Sigmoid colon (tissue), 4 donors: ENCODE measurements around the gene CDNF.

Source experiments
- CTCF ChIP-seq, 4 experiments: fragments of 450-650 bp in 3 of 4; fragments of 200-600 bp in 1 of 4; IDR thresholded peaks; one replicate each; pipeline ENCODE4 v1.5.1; 2016 to 2019; ENCODE audit warnings: antibody characterized with exemption in 4 of 4, mild to moderate bottlenecking in 3 of 4, moderate library complexity in 2 of 4
- POLR2A ChIP-seq, 2 donors: fragments of 450-650 bp; IDR thresholded peaks; one replicate each; pipeline ENCODE4 v1.6.1; 2016; ENCODE audit warnings: antibody characterized with exemption in 2 of 2, mild to moderate bottlenecking in 2 of 2, moderate library complexity in 2 of 2
- POLR2AphosphoS5 ChIP-seq, 4 donors: sonication (generic); formaldehyde crosslinking; IDR thresholded peaks; one replicate each; pipeline ENCODE4 v1.6.1; 2017; ENCODE audit warnings: antibody characterized with exemption in 4 of 4

GRCh38 chr10:14773551-14774213 lies 64.2 kb downstream of the CDNF start:
- TF ChIP-seq POLR2A (IDR thresholded peaks at IDR 0.05), result no peak
- no peak for TF ChIP-seq CTCF (IDR thresholded peaks at IDR 0.05)
- TF ChIP-seq POLR2AphosphoS5 (IDR thresholded peaks at IDR 0.05), result no peak
